Activated gamma-delta T cell treated with anti-CD3 and anti-CD28 coated beads, Interleukin-2, amount 50 U/mL, for 16 hours (primary cell): ENCODE results near the gene NKTR.
A peak's percentile ranks its signal among the peaks of the same experiment; 100 is the strongest.
"Not testable (repeated sequence)": the region's sequence is repeated elsewhere in the genome, so short reads cannot be mapped to it uniquely, and the experiment has no call there.

ENCODE experiments used
- DNase-seq: peaks from one replicate; pipeline ENCODE4 v3.0.0-alpha.2; 2020; ENCODE audit warnings: low read depth

NKTR gene

DNA sequence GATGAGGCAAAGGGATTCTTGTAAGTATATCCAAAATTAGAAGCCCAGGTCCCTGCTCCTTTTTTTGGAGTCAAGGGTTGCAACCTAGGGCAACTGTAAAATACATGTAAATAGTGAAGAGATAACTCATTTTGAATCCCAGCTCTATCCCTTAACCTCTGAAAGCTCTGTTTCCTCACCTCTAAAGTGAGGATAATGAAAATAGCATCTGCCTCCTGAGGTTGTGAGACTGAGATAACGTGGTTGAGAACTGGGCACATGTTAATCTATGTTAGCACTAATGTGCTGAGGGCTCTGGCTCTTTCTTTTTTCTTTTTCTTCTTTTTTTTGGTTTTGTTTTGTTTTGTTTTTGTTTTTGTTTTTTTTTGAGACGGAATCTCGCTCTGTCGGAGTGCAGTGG lies 4.8 kb upstream of the NKTR start:
- DNase-seq: no peak

DNA sequence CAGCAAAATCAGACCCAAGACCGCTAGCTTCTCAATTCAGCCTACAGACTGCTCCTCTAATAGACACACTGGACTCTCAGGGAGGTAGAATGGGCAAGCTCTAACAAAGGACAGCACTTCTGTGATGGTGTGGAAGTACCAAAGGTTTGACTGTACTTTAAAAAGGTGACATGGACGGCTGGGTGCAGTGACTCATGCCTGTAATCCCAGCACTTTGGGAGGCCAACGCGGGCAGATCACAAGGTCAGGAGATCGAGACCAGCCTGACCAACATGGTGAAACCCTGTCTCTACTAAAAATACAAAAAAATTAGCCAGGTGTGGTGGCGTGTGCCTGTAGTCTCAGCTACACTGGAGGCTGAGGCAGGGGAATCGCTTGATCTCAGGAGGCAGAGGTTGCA lies 3.4 kb upstream of the NKTR start:
- DNase-seq: not testable (repeated sequence)

DNA sequence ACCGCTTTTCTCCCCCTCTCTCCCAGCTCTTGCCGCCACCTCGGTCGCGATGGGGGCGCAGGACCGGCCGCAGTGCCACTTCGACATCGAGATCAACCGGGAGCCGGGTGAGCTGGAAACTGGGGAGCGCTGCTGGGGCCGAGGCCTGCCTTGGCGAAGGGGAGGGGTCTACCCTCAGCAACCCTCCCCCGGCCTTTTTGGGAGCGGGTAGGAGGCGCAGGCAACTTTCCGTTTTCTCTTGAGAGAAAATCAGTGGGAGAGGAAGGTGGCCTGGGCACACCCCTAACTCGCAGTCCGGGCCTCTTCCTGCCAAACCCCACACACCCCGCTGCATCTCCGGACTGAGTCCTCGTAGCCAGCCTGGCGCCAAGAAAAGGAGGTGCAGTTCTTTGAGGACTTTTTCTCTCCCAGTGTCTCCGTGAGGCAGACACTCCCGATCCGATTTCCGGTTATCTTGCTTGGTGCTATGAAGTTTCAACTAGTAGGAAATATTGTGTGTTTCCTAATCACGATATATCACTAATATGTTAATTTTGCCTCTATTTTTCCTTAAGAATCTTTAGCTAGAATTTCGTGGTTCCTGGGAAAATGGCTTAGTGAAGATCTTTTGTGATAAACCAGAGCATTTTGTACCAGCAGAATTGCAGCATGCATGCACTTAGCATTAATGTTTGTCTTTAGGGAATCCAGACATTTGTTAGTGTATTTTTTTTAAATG lies 631 bp downstream of the NKTR start:
- DNase-seq: peak; percentile 25

DNA sequence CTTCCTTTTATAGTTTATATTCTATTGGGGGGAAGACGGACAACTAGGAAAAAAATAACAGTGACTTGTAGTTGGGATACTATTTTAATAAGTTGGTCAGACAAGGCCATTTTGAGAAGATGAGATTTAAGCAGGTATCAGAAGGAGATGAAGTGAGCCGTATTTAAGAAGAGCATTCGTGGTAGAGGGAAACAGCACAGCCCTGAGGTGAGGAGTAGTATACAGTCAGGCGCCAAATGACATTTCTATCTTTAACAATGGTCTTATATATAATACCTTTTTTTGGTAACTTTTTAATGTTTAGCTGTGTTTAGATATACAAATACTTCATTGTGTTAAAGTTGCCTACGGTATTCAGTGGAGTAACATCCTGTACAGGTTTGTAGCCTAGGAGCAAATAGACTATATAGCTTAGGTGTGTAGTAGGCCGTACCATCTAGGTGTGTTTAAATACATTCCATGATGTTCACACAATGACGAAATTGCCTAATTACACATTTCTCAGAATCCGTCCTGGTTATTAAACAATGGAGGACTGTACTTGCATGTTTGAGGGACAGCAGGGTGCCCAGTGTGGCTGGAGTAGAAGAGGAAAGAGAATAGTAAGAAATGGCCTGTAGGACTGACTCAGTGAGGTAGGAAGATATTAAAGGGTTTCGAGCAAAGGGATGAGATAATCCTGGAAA lies 1.6 kb downstream of the NKTR start:
- DNase-seq: no peak

DNA sequence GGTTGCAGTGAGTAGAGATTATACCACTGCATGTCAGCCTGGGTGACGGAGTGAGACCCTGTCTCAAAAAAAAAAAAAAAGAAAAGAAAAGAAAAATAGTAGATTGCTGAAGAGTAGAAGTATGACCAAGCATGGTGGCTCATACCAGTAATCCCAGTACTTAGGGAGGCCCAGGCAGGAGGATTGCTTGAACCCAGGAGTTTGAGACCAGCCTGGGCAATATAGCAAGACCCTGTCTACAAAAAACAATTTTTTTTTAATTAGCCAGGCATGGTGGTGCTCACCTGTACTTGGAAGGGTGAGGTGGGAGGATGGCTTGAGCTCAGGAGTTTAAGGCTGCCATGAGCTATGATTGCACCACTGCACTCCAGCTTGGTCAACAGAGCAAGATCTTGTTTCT lies 2.5 kb downstream of the NKTR start:
- DNase-seq: no peak

DNA sequence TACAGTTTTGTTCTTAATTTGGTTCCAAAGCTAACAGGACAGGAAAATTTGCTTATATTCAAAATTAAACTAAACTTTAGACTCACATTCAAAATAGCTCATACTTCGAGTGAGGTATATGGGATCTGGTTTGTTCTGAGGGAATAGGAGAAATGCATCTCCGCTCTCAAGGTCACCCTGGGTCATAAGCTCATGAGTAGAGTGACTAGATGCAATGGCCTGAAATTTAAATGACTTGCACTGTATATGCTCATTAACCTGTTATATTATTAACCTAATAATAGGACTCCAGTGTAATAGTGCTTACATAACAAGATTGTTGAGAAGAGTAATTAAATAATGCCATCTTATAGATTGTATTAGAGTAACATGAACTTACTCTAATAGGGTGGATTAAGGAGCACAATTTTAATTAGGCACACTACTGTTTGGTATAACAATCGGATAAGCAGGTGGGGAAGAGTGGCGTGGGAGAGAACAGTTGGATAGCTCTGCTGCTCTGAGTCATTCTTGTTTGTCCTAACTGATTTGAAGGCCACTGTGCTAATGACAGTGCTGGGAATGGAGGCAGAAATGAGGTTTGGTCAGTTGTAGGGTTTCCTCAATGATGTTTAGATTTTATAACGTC lies 5.2 kb downstream of the NKTR start:
- DNase-seq: no peak

DNA sequence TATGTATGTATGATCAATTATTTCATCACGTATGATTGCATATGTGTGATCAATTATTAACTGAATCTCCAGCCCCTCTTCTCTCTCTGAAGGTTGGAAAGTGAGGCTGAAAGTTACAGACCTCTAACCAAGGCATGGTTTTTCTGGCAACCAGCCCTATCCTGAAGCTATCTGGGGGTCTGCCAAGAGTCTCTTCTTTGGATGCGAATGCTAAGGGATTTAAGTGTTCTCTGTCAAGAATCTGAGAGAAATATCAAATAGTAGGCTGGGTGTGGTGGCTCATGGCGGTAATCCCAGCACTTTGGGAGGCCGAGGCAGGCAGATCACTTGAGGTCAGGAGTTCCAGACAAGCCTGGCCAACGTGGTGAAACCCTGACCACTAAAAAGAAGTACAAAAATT lies 8.1 kb downstream of the NKTR start:
- no peak for DNase-seq

DNA sequence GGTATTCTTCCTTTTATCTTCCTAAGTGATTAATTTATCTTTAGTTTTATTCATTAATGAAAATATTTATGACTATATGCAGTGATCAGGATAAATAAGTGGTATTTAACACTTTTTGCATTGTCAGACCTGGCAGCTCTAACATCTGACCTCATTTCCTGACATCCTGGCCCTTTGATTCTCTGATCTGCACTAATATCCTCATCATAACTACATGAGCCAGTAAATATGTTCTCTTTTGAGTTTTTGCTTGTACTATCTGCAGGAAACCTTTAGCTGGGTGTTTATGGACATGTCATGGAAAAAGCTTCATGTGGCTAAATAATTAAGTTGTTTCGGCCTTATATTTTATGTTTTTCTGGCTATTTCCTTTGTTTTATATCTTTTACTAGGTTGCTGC lies 10.5 kb downstream of the NKTR start:
- DNase-seq: no peak

GRCh38 chr3:42612217-42612616 lies 11.7 kb downstream of the NKTR start:
- DNase-seq: no peak

DNA sequence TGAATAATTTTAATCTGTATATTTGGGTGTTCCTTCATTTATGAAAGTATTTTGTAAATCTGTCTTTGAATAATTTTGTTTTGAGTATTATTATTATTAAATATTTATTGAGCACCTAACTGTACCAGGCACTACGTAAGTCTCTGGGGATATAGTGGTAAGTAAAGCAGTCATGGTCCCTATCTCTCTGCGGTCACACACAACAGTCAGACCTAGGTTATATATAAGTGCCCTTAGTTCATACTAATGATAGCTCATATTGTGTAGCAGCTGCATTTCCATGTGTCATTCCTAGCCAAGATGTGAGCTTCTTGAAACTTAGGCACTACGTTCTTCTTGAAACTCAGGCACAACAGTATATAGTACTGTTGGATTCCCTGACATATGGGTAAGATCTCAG lies 12.4 kb downstream of the NKTR start:
- DNase-seq: no peak

DNA sequence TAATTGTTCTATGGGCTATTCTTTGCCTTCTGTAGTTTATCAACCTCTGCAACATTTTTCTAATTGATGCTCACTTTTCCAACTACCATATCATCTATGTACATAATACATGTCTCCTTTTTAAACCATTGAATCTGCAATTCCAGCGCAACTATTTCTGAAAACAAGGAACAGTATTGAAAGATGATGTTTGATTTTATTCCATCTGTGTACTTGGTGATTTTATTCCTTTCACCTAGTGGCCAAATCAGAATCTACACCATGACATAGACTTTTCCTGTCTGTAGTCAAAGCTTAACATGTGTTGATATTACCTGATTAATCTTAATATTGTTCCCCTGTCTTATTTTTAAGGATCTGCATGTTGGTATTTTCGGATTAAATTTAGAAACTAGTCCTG lies 13.0 kb downstream of the NKTR start:
- no peak for DNase-seq

- no peak for DNase-seq
These were observed 31.1 kb downstream of the NKTR start for GRCh38 chr3:42631620-42632019.

- no peak for DNase-seq
These were observed 31.7 kb downstream of the NKTR start for GRCh38 chr3:42632146-42632545.

DNA sequence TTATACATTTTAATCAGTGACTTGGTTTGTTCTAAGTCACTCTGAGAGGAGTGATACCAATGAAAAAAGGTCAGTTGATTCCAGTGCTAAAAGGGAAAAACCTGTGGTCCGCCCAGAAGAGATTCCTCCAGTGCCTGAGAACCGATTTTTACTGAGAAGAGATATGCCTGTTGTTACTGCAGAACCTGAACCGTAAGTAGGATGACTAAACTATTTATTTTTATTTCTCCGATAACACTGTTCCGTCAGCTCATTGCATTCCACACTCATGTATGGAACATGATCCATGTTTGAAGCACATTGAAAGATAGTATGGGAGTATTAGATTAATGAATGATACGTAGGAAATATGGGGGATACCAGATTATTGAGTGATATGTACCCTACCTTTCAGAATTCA lies 33.1 kb downstream of the NKTR start:
- no peak for DNase-seq

GRCh38 chr3:42635111-42635510 lies 34.6 kb downstream of the NKTR start:
- DNase-seq: no peak

DNA sequence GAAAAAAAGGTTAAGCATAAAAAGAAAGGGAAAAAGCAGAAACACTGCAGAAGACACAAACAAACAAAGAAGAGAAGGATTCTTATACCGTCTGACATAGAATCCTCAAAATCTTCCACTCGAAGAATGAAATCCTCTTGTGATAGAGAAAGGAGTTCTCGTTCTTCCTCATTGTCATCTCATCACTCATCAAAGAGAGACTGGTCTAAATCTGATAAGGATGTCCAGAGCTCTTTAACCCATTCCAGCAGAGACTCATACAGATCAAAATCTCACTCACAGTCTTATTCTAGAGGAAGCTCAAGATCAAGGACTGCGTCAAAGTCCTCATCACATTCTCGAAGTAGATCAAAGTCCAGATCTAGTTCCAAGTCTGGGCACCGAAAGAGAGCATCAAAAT lies 36.5 kb downstream of the NKTR start:
- DNase-seq: no peak

DNA sequence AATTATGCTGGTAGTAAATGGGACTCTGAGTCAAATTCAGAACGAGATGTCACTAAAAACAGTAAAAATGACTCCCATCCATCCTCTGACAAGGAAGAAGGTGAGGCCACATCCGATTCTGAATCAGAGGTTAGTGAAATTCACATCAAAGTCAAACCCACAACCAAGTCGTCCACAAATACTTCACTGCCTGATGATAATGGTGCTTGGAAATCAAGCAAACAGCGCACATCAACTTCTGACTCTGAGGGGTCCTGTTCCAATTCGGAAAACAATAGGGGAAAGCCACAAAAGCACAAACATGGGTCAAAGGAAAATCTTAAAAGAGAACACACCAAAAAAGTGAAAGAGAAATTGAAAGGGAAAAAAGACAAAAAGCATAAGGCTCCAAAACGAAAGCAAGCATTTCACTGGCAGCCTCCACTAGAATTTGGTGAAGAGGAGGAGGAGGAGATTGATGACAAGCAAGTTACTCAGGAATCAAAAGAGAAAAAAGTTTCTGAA lies 37.9 kb downstream of the NKTR start:
- no peak for DNase-seq

- no peak for DNase-seq
These were observed 38.7 kb downstream of the NKTR start for GRCh38 chr3:42639192-42639591.

GRCh38 chr3:42640129-42640528 lies 39.6 kb downstream of the NKTR start:
- no peak for DNase-seq

- DNase-seq: no peak
These were observed 40.4 kb downstream of the NKTR start for GRCh38 chr3:42640771-42641370.

DNA sequence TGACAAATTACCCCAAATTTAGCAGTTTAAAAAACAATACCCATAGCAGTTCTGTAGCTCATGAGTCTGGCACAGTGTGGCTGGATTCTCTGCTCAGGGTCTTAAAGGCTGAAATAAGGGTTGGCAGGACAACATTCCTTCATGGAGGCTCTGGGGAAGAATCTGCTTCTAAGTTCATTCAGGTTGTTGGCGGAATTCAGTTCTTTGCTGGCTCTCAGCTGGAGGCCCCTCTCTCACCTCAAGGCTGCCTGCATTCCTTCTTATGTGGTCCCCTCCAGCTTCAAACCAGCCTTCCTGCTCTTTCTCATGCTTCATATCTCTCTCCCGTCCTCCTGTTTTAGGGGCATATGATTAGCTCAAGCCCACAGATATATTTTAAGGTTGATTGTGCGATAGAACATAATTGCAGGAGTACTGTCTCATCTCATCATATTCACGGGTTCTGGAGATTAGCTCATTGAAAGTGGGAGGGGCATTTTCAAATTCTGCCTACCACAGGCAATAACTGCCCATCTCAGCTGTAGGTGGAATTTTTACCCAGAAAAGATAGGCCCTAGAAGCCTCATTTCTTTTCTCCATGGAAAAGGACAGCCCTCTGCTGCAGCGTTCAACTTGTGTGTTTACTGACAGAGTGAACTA lies 47.5 kb downstream of the NKTR start:
- no peak for DNase-seq

DNA sequence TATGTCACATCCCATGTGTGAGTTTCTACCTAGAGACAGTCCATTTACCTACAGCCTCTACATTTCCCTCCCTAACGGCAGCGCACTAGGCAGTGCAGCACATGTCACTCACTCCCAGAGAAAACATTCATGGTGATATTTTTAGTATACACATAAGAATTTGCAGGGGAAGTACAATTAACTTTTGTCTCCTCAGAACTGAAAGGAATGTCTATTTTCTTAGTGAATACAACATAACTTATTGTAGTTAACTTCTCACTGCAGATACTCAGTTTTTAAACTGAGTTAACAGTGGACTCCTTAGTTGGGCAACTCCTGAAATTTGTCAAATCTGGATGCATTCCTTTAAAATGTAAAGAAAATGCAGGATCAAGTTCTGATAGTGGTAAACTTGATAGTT lies 48.5 kb downstream of the NKTR start:
- no peak for DNase-seq
